WTC11 (cell line): ENCODE measurements around the gene BAG2. TPM values are rescaled to one million over a fixed set of nuclear protein-coding genes. Genes with fewer than 3 reads are reported as not detected.
A peak's percentile ranks its signal among the peaks of the same experiment; 100 is the strongest.

ENCODE experiments used
- ATAC-seq: fragments of 200-7000 bp; cut with Tn5 transposase; 2 replicates; pipeline ENCODE4 v1.10.0; 2021; ENCODE audit warnings: mild to moderate bottlenecking, moderate library complexity
- CTCF ChIA-PET: fragments of 300-600 bp; sonication (Branson Sonifier 250); formaldehyde crosslinking; loops from one replicate; lab custom pipeline; 2021; ENCODE audit warnings: antibody characterized with exemption; lab: Charles Lee
- POLR2A ChIA-PET: fragments of 350-600 bp; sonication (Branson Sonifier 250); formaldehyde crosslinking; loops from one replicate; lab custom pipeline; 2021; ENCODE audit warnings: antibody characterized with exemption; lab: Charles Lee
- DNase-seq: peaks from one replicate; pipeline ENCODE4 v3.0.0; 2021; ENCODE audit warnings: low spot score
- H3K27ac Mint-ChIP-seq: 2 replicates; pipeline ENCODE4 v1.8.0; 2021; ENCODE audit warnings: mixed read lengths
- H3K27me3 Mint-ChIP-seq: 2 replicates; pipeline ENCODE4 v1.8.0; 2021; ENCODE audit warnings: low read depth, mild to moderate bottlenecking, moderate library complexity, mixed read lengths
- H3K36me3 Mint-ChIP-seq: 2 replicates; pipeline ENCODE4 v1.8.0; 2021; ENCODE audit warnings: mixed read lengths
- H3K4me1 Mint-ChIP-seq: 2 replicates; pipeline ENCODE4 v1.8.0; 2022; ENCODE audit warnings: mixed read lengths
- H3K4me3 Mint-ChIP-seq: 2 replicates; pipeline ENCODE4 v1.8.0; 2021; ENCODE audit warnings: mild to moderate bottlenecking, moderate library complexity, mixed read lengths
- H3K9me3 Mint-ChIP-seq: 2 replicates; pipeline ENCODE4 v1.8.0; 2021; ENCODE audit warnings: mixed read lengths
- AFF4 ChIP-seq: sonication (generic); formaldehyde crosslinking; IDR thresholded peaks from 2 replicates; pipeline ENCODE4 v1.8.1; 2023; ENCODE audit warnings: mild to moderate bottlenecking, missing genetic modification reagents, borderline replicate concordance
- AR ChIP-seq: fragments of 250-450 bp; sonication (Bioruptor Pico); IDR thresholded peaks from 2 replicates; pipeline ENCODE4 v1.9.0; 2021; ENCODE audit warnings: mild to moderate bottlenecking
- ATF3 ChIP-seq: sonication (generic); formaldehyde crosslinking; conservative IDR thresholded peaks from 2 replicates; pipeline ENCODE4 v1.8.1; 2022; ENCODE audit warnings: mild to moderate bottlenecking, missing genetic modification reagents
- CBFB ChIP-seq: sonication (generic); formaldehyde crosslinking; IDR thresholded peaks from 2 replicates; pipeline ENCODE4 v1.8.1; 2022; ENCODE audit warnings: mild to moderate bottlenecking, low read depth, missing genetic modification reagents
- E2F1 ChIP-seq: sonication (generic); formaldehyde crosslinking; IDR thresholded peaks from 2 replicates; pipeline ENCODE4 v1.8.0; 2022; ENCODE audit warnings: mild to moderate bottlenecking, missing genetic modification reagents
- E2F4 ChIP-seq: sonication (generic); formaldehyde crosslinking; IDR thresholded peaks from 2 replicates; pipeline ENCODE4 v1.8.1; 2022; ENCODE audit warnings: low read depth, mild to moderate bottlenecking, moderate library complexity, missing genetic modification reagents, borderline replicate concordance
- E2F5 ChIP-seq: sonication (generic); formaldehyde crosslinking; IDR thresholded peaks from 2 replicates; pipeline ENCODE4 v1.8.1; 2022; ENCODE audit warnings: mild to moderate bottlenecking, moderate library complexity, missing genetic modification reagents
- ELF4 ChIP-seq: sonication (generic); formaldehyde crosslinking; IDR thresholded peaks from 2 replicates; pipeline ENCODE4 v1.8.1; 2022; ENCODE audit warnings: low read depth, mild to moderate bottlenecking, moderate library complexity, missing genetic modification reagents
- HMGXB4 ChIP-seq: sonication (generic); formaldehyde crosslinking; IDR thresholded peaks from 2 replicates; pipeline ENCODE4 v1.8.1; 2023; ENCODE audit warnings: mild to moderate bottlenecking, moderate library complexity, missing genetic modification reagents
- IRF2 ChIP-seq: sonication (generic); formaldehyde crosslinking; IDR thresholded peaks from 2 replicates; pipeline ENCODE4 v1.8.0; 2022; ENCODE audit warnings: low read depth, missing genetic modification reagents, borderline replicate concordance
- KAT7 ChIP-seq: sonication (generic); formaldehyde crosslinking; IDR thresholded peaks from 2 replicates; pipeline ENCODE4 v1.8.1; 2023; ENCODE audit warnings: missing genetic modification reagents, mild to moderate bottlenecking, borderline replicate concordance
- MLX ChIP-seq: sonication (generic); formaldehyde crosslinking; IDR thresholded peaks from 2 replicates; pipeline ENCODE4 v1.8.1; 2023; ENCODE audit warnings: mild to moderate bottlenecking, missing genetic modification reagents, moderate library complexity
- NFYB ChIP-seq: sonication (generic); formaldehyde crosslinking; conservative IDR thresholded peaks from 2 replicates; pipeline ENCODE4 v1.8.0; 2022; ENCODE audit warnings: low read depth, missing genetic modification reagents
- SMAD4 ChIP-seq: sonication (generic); formaldehyde crosslinking; IDR thresholded peaks from 2 replicates; pipeline ENCODE4 v1.8.0; 2022; ENCODE audit warnings: mild to moderate bottlenecking, missing genetic modification reagents
- ZBTB21 ChIP-seq: sonication (generic); formaldehyde crosslinking; IDR thresholded peaks from 2 replicates; pipeline ENCODE4 v1.8.1; 2023; ENCODE audit warnings: mild to moderate bottlenecking, missing genetic modification reagents, borderline replicate concordance
- ZBTB43 ChIP-seq: sonication (generic); formaldehyde crosslinking; IDR thresholded peaks from 2 replicates; pipeline ENCODE4 v1.8.1; 2023; ENCODE audit warnings: mild to moderate bottlenecking, missing genetic modification reagents
- ZNF425 ChIP-seq: fragments of 250-450 bp; sonication (Bioruptor Pico); conservative IDR thresholded peaks from 2 replicates; pipeline ENCODE4 v1.9.0; 2021; ENCODE audit warnings: mild to moderate bottlenecking
- total RNA-seq: library from RNA; stranded (reverse); gene quantifications from 3 replicates; pipeline ENCODE4 v1.2.3, GENCODE V29; 2021

Gene BAG2
- total RNA-seq, 1 experiment from 2014 or later, result 8.0 TPM

- H3K4me1 Mint-ChIP-seq, result peaks cover 20% of the 10 kb centered on the region
- peaks cover 17% of the 10 kb centered on the region for H3K36me3 Mint-ChIP-seq
- POLR2A ChIA-PET, result no interaction called here
- no peaks in the 10 kb centered on the region for H3K27me3 Mint-ChIP-seq
- ATAC-seq (no peak), DNase-seq (no peak)
- CTCF ChIA-PET, result no interaction called here
- no peak overlapping the region for H3K4me3 Mint-ChIP-seq
- no peak overlapping the region for H3K27ac Mint-ChIP-seq
- H3K9me3 Mint-ChIP-seq, result no peaks in the 10 kb centered on the region
- TF ChIP-seq NFYB (CRISPR knock-in tag), result no peak
- no peak for TF ChIP-seq AR (CRISPR knock-in tag)
- no peak for TF ChIP-seq ELF4 (CRISPR knock-in tag)
- no peak for TF ChIP-seq ATF3
- no peak for TF ChIP-seq IRF2 (CRISPR knock-in tag)
- TF ChIP-seq CBFB (CRISPR knock-in tag), result no peak
- no peak for TF ChIP-seq E2F1
- no peak for TF ChIP-seq ZNF425 (CRISPR knock-in tag)
- TF ChIP-seq KAT7 (CRISPR knock-in tag), result no peak
- TF ChIP-seq ZBTB21 (CRISPR knock-in tag), result no peak
- TF ChIP-seq, all 79 proteins: peak for 0
These were observed 8.5 kb downstream of the BAG2 start for GRCh38 chr6:57180596-57180995.

GRCh38 chr6:57182017-57182432, 9.9 kb downstream of the BAG2 start:
- no peaks in the 10 kb centered on the region for H3K27me3 Mint-ChIP-seq
- no peaks in the 10 kb centered on the region for H3K9me3 Mint-ChIP-seq
- DNase-seq, result no peak
- H3K27ac Mint-ChIP-seq, result peak overlapping the region; percentile 10; the same call in 1 of the 2 replicates
- peaks cover 8% of the 10 kb centered on the region for H3K4me1 Mint-ChIP-seq
- no peak overlapping the region for H3K4me3 Mint-ChIP-seq
- ChIA-PET POLR2A (no interaction called here), CTCF (no interaction called here)
- H3K36me3 Mint-ChIP-seq, result peaks cover 17% of the 10 kb centered on the region
- ATAC-seq, result no peak
- TF ChIP-seq AFF4 (CRISPR knock-in tag) (no peak), CBFB (CRISPR knock-in tag) (no peak), SMAD4 (CRISPR knock-in tag) (no peak), ELF4 (CRISPR knock-in tag) (no peak), E2F4 (CRISPR knock-in tag) (no peak), E2F5 (CRISPR knock-in tag) (no peak), ZBTB43 (CRISPR knock-in tag) (no peak), HMGXB4 (CRISPR knock-in tag) (no peak), MLX (no peak)
